Activated naive CD8-positive, alpha-beta T cell treated with anti-CD3 and anti-CD28 coated beads, Interleukin-2, amount 10 ng/mL, durations not matched to agents 7 days and 5 days (primary cell): ENCODE measurements around the gene TMEM209. TPM values are rescaled to one million over a fixed set of nuclear protein-coding genes. Genes with fewer than 3 reads are reported as not detected.

Experiments used
- ATAC-seq: fragments of 150-1000 bp; cut with Tn5 transposase; one replicate; pipeline ENCODE4 v1.10.0; 2021; ENCODE audit warnings: low read depth, moderate library complexity
- POLR2A ChIA-PET: fragments of 350-600 bp; sonication (Branson Sonifier 250); formaldehyde crosslinking; loops from one replicate; lab custom pipeline; 2021; ENCODE audit warnings: antibody characterized with exemption; lab: Charles Lee
- DNase-seq: peaks from one replicate; pipeline ENCODE4 v3.0.0; 2021
- H3K27ac Mint-ChIP-seq: one replicate; pipeline ENCODE4 v1.8.0; 2022; ENCODE audit warnings: mild to moderate bottlenecking, mixed read lengths
- H3K27me3 Mint-ChIP-seq: one replicate; pipeline ENCODE4 v1.8.0; 2022; ENCODE audit warnings: mild to moderate bottlenecking, moderate library complexity, mixed read lengths
- H3K36me3 Mint-ChIP-seq: one replicate; pipeline ENCODE4 v1.8.0; 2021; ENCODE audit warnings: mild to moderate bottlenecking, mixed read lengths
- H3K4me1 Mint-ChIP-seq: one replicate; pipeline ENCODE4 v1.8.0; 2021; ENCODE audit warnings: mixed read lengths
- H3K4me3 Mint-ChIP-seq: one replicate; pipeline ENCODE4 v1.8.0; 2022; ENCODE audit warnings: mild to moderate bottlenecking, moderate library complexity, mixed read lengths
- H3K9me3 Mint-ChIP-seq: one replicate; pipeline ENCODE4 v1.8.0; 2021; ENCODE audit warnings: mixed read lengths
- total RNA-seq, 2 experiments: library from RNA; stranded (reverse); gene quantifications; one replicate each; pipeline ENCODE4 v1.2.3, GENCODE V29; 2021

The TMEM209 gene
- total RNA-seq, 2 experiments from 2014 or later: 39.5 to 43.9 TPM

DNA sequence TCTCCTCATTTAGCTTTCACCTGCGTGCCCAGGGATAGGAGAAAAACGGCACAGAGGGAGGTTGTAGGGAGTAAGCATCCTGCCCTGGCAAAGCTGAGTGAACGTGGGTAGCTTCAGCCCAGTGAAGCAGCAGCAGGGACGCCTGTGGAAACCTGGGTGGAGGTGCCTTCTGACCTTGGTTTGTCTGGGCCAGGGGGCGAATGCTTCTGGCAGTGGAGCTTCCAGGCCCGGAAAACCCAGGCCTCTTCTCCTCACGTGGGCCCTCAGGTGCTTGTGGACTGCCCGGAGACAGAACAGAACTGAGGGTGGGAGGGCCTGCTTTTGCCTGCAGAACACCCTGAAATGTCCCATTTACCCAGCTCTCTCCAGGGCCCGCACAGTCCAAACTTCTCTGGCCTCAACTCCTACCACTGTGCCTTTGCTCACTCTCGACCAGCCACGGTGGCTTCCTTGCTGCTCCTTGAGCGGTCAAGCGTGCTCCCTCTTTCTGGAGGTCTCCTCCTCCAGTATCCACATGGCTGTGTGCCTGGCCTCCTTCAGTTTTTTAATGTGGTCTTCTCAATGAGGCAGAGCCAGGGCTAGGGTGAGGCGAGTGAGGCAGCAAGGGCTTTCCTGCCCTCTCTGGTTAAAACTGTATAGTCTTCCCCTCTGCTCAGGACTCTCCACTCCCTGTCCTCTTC, 62.4 kb downstream of the TMEM209 start:
- H3K27ac Mint-ChIP-seq: no peak overlapping the region
- DNase-seq (no peak), ATAC-seq (no peak)
- peaks cover 14% of the 10 kb centered on the region for H3K27me3 Mint-ChIP-seq
- H3K36me3 Mint-ChIP-seq: peaks cover 12% of the 10 kb centered on the region
- no peaks in the 10 kb centered on the region for H3K4me1 Mint-ChIP-seq
- POLR2A ChIA-PET: no interaction called here
- H3K4me3 Mint-ChIP-seq: no peak overlapping the region
- no peaks in the 10 kb centered on the region for H3K9me3 Mint-ChIP-seq

DNA sequence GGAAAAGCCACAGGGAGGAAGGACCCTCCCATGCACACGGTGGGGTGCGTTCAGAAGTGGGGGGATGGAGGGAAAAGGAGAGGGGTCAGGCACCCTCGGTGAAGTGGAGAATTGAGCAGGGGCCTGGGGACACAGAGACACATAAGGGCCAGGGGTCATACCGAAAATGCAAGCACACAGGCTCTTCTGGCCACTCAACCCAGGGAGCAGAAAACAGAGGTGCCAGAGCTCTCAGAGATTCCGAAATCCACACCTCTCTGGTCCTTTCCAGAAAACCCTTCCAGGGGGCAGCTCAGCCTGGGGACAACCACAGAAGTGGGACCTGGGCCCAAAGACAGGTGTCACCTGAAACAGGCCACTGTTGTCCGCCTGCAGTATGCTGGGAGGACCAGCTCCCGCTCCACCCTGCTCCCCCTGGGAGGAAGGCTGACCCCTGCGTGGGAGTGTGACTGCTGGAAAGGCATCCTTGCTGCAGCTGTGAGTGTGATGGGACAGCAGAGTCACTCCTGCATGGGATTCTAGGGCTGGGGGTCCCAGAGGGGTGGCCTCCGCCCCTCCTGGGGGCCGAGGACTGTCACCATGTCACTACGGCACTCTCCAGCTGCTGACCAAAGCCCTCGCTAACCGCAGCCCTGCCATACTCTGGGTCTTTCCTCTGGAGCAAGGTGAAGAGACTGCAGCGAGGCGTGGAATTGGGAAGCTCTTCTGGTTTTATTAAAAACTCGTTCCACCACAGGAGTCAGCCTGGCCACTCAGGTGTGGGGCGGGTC, 63.1 kb downstream of the TMEM209 start:
- peaks cover 14% of the 10 kb centered on the region for H3K27me3 Mint-ChIP-seq
- POLR2A ChIA-PET: interaction anchor here (1.5 kb wide), 1 partner anchor 63 kb away, joined by 3 read pairs; the partner anchor contains the start of gene TMEM209
- DNase-seq (no peak), ATAC-seq (no peak)
- H3K9me3 Mint-ChIP-seq: no peaks in the 10 kb centered on the region
- peak overlapping the region; percentile 63 for H3K4me3 Mint-ChIP-seq
- no peak overlapping the region for H3K27ac Mint-ChIP-seq
- H3K36me3 Mint-ChIP-seq: peaks cover 14% of the 10 kb centered on the region
- H3K4me1 Mint-ChIP-seq: no peaks in the 10 kb centered on the region

DNA sequence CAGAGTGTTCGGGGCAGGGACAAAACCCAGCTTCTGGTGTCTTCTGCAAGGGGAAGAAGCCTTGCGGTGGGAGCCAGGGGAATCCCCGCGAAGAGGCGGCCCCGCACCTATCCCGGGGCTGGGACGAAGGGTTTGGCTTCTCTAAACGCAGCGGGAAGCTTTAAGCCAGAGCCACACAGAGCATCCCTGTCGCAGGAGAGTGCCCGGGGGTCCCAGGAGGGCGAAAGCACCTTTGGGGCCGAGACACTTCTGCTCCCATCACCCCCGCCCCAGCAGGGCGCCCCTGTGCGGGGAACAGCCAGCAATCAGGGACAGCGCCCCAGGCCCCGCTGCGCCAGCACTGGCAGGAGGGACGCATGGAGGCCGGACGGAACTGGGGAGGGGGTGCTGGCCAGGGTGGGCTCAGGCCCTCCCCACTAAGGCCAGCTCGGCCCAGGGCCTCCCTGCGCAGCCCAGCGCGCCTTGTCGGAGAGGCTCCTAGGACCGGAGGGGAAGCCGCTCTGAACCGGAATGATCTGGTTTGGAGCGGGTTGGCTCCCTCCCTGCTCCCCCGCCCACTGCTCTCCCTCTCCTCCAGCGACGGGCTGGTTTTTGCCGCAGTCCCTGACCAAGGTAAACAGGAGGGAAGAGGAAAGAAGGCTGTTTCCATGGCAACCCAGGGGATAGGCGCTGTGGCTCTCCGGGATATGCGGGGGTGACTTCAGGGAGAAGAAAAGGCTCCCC, 63.9 kb downstream of the TMEM209 start:
- POLR2A ChIA-PET: interaction anchor here (1.5 kb wide), 1 partner anchor 64 kb away, joined by 3 read pairs; the partner anchor contains the start of gene TMEM209
- Mint-ChIP-seq H3K36me3 (peaks cover 14% of the 10 kb centered on the region), H3K4me1 (peaks cover 4% of the 10 kb centered on the region), H3K4me3 (peak overlapping the region; percentile 63), H3K27me3 (peaks cover 11% of the 10 kb centered on the region), H3K9me3 (no peaks in the 10 kb centered on the region), H3K27ac (peak overlapping the region; percentile 33)
- peak; percentile 58 for ATAC-seq
- no peak for DNase-seq

DNA sequence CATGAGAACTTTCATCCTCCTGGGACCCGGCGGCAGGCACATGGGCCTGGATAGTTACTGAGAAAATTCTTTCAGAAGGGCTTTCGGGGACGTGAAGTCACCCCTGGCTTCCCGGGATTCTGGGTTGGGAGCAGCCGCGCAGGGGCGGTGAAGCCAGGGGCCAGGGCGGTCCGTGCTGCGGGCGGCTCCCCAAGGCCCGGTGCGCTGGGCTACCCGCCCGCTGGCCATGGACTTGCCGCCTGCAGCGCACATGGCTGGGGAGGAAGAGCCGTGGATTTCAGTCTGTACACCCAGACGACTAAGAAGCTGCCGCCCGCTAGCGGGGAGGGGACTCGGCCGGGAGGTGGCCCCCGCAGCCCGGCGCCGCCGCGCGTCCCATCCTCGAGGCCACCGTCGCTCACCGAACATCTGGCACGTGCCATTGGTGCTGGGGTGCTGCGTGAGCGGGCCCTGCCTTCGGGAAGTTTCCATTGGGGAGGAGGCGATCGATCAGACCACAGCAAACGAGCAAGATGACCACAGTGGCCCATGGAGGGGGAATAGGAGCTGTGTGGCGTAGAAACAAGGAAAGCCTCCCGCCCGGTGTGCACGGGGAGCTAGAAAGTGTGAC, 64.5 kb downstream of the TMEM209 start:
- H3K27ac Mint-ChIP-seq: no peak overlapping the region
- peaks cover 7% of the 10 kb centered on the region for H3K4me1 Mint-ChIP-seq
- ATAC-seq (no peak), DNase-seq (no peak)
- peaks cover 20% of the 10 kb centered on the region for H3K36me3 Mint-ChIP-seq
- H3K27me3 Mint-ChIP-seq: peaks cover 9% of the 10 kb centered on the region
- H3K9me3 Mint-ChIP-seq: no peaks in the 10 kb centered on the region
- POLR2A ChIA-PET: interaction anchor here (1.5 kb wide), 1 partner anchor 64 kb away, joined by 3 read pairs; the partner anchor contains the start of gene TMEM209
- H3K4me3 Mint-ChIP-seq: peak overlapping the region; percentile 63

DNA sequence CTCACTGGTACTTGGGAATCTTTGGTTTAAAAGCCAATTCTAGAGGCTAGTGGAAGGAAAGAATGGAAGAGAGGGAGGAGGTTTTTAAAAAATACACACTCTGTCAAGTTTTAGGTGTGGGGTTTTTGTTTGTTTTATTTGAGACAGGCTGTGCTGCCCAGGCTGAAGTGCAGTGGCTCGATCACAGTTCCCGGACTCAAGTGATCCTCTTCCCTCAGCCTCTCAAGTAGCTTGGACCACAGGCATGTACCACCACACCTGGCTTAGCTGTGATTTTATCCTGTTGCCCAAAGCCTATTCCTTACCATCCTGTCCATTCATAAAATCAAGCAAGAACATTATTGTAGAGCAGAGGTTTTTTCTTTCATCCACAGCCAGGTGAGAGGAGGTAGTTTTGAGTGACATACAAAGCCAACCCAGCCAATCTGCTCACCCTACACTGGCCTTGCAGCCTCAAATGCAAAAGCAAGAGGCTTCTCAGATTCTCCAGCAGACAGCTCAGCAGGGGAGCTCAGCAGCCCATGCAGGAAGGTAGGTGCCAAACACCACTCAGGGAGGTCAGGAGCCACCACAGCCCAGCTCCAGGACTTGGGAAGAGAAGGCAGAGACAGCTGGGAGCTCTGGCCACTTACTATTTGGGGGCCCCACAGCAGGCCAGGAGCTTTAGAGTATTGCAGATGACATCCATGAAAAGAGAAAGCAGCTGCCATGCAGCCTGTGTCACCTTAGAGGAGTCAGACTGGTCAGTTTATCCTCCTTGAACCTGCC, 65.8 kb downstream of the TMEM209 start:
- Mint-ChIP-seq H3K27me3 (peaks cover 6% of the 10 kb centered on the region), H3K36me3 (peaks cover 24% of the 10 kb centered on the region), H3K27ac (no peak overlapping the region), H3K4me3 (no peak overlapping the region), H3K9me3 (no peaks in the 10 kb centered on the region), H3K4me1 (peaks cover 7% of the 10 kb centered on the region)
- ATAC-seq (no peak), DNase-seq (no peak)
- POLR2A ChIA-PET: no interaction called here

DNA sequence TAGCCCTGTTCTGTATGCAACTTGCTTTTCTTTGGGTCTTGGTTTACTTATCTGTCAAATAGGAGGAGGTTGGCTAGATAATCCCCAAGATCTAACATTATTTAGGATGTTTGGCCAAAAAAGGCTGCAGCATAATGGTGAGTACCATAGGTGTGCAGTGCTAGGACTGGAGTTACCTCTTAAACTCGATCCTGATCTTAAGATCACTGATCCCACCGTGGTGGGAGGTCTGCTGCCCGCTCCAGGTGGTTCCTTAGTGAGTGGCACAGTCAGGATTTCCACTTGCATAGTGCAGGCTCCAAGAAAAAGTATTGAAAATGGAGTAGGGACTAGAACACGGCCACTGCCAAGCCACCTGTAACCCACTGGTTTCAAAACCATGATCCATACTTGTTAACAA, 68.0 kb downstream of the TMEM209 start:
- ATAC-seq (no peak), DNase-seq (no peak)
- H3K27me3 Mint-ChIP-seq: peaks cover 4% of the 10 kb centered on the region
- no peak overlapping the region for H3K27ac Mint-ChIP-seq
- H3K9me3 Mint-ChIP-seq: no peaks in the 10 kb centered on the region
- H3K4me3 Mint-ChIP-seq: no peak overlapping the region
- POLR2A ChIA-PET: no interaction called here
- peaks cover 7% of the 10 kb centered on the region for H3K4me1 Mint-ChIP-seq
- peaks cover 26% of the 10 kb centered on the region for H3K36me3 Mint-ChIP-seq

DNA sequence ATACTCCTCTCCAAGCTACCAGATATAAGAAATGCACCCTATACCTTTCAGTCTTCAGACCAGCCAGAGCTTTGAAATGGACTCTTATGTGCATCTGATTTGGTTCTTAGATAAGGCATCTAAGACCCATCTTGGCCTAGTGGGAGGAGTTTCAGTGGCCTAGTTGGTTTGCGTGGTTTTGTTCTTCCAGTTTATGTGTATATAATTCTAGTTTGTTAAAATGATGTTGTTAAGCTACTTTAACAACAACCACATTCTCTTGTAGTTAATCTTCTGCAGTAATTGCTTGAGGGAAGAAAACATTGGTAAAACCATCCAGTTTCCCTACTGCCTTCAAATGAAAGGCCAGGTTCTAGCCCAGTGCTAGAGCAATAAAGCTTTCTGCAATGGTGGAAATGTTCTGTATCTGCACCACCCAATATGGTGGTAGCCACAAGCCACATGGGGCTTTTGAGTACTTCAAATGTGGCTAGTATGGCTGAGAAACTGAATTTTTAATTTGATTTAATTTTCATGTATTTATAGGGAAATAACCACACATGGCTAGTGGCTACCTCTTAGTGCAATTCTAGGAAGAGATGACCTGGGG, 68.5 kb downstream of the TMEM209 start:
- POLR2A ChIA-PET: no interaction called here
- Mint-ChIP-seq H3K4me3 (no peak overlapping the region), H3K27ac (no peak overlapping the region), H3K4me1 (peaks cover 8% of the 10 kb centered on the region), H3K27me3 (peaks cover 2% of the 10 kb centered on the region), H3K36me3 (peaks cover 27% of the 10 kb centered on the region), H3K9me3 (no peaks in the 10 kb centered on the region)
- no peak for ATAC-seq
- no peak for DNase-seq

DNA sequence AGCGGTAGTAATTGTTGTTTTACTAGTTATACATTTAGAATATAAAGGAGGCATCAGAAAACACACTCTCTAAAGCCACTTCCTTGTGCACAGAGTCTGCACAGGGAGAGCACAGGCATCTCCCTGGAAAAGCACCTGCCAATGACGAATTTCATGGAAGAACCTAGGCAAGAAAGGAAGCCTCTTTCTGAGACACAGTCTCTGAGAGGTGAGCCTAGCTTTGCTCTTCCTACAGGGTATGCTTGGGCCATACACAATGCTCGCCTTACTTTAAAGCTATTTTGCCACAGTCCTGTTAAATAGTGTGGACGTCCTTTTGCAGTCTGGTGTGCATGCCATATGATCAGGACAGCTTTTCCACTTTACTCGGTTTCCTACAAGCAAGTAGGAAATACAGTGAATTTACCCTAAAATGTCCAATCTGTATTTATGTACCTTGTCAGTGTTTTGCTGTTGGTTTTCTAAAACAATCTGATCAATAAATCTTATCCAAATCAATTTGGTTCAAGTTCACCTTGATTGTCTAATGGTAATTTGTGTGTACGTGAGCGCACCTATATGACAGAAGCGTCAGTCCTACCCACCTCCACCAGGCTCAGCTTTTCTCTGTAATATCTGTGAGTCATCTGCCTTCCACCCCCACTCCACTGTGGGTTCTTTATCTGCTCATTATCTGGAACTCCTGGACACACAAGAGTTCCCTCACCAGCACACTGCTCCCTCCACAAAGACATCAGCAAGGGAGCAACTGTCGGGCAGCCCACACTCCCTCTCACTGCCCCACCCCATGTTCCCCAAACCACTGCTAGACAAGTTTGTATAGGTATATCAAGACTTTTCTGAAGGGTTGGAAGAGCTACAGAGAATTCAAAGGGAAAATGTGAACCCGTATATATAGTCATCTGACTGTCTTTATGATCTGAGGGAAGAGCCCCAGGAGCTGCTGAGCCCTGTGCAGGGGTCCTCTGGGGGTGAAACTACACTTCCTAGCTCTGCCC, 69.7 kb downstream of the TMEM209 start:
- POLR2A ChIA-PET: no interaction called here
- no peak for DNase-seq
- Mint-ChIP-seq H3K27ac (no peak overlapping the region), H3K36me3 (peaks cover 34% of the 10 kb centered on the region), H3K4me1 (peaks cover 8% of the 10 kb centered on the region), H3K27me3 (no peaks in the 10 kb centered on the region), H3K9me3 (no peaks in the 10 kb centered on the region), H3K4me3 (no peak overlapping the region)
- no peak for ATAC-seq

DNA sequence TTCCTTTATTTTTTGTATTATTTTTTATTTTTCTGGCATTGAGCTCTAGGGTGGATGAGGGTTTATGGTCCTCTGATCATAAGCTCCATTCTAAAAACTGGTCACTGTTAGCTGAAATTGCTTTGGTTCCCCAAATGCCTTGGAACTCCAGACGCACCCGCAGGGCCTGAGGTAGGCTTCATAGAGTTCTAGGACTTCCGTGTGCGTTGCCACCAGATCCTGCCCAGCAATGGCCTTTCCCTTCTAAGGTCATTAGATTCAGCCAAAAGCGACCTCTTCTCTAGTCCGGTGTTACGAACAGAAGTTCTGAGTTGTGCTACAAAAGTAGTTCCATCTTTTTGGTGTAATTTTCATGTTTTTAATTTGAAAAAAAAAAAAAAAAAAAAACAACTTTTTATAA, 70.5 kb downstream of the TMEM209 start:
- H3K9me3 Mint-ChIP-seq: no peaks in the 10 kb centered on the region
- no peak overlapping the region for H3K4me3 Mint-ChIP-seq
- H3K4me1 Mint-ChIP-seq: peaks cover 8% of the 10 kb centered on the region
- no peak overlapping the region for H3K27ac Mint-ChIP-seq
- DNase-seq (no peak), ATAC-seq (no peak)
- POLR2A ChIA-PET: interaction anchor here (0.5 kb wide), 1 partner anchor 236 kb away, joined by 3 read pairs; no protein-coding TSS in a partner anchor
- H3K36me3 Mint-ChIP-seq: peaks cover 34% of the 10 kb centered on the region
- H3K27me3 Mint-ChIP-seq: no peaks in the 10 kb centered on the region

DNA sequence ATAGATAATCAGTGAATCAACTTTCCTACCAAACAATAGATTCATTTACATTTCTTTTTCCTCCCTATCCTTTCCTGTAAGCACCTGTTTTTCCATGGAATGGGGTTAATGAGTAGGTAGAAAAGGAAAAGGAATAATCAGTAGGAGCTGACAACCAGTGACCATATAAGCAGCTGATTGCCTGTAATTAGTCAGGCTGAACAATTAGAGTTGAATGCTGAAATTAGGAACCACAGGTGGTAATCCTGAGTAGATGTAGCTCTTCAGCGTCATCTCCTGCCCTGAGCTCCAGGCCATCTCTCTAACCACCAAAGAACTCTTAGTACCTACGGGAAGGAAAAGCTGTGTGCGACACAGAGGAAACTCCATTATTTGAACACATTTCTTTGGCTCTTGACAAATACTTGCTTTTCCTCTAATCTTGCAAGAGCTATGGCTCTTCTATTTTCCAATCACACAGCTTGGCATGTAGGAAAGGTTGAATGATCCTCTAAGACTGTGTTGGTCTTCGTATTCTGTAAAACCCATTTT, 71.0 kb downstream of the TMEM209 start:
- H3K4me3 Mint-ChIP-seq: no peak overlapping the region

More for the DNA sequence above, 71.0 kb downstream of the TMEM209 start:
- peaks cover 8% of the 10 kb centered on the region for H3K4me1 Mint-ChIP-seq
- H3K36me3 Mint-ChIP-seq: peaks cover 32% of the 10 kb centered on the region
- no peaks in the 10 kb centered on the region for H3K27me3 Mint-ChIP-seq
- DNase-seq (no peak), ATAC-seq (no peak)
- no peak overlapping the region for H3K27ac Mint-ChIP-seq
- POLR2A ChIA-PET: interaction anchor here (0.5 kb wide), 1 partner anchor 236 kb away, joined by 3 read pairs; no protein-coding TSS in a partner anchor
- no peaks in the 10 kb centered on the region for H3K9me3 Mint-ChIP-seq
